ENCODE measurements around the gene MYO9B. TPM values are rescaled to one million over a fixed set of nuclear protein-coding genes. Genes with fewer than 3 reads are reported as not detected.

Gene MYO9B
- total RNA-seq, 1 experiment from 2014 or later = 68.3 TPM

GRCh38 chr19:17076543-17076991 lies 990 bp downstream of the MYO9B start:
- DNase-seq (peak; percentile 31), ATAC-seq (0 out of 2 replicates have a peak, but pooled peaks have one; percentile 1)
- Histone ChIP-seq H3K9me2 (replicated peaks; ENCODE audit: low read length) (no peaks in the 10 kb centered on the region), H3K36me3 (ENCODE audit: low read depth, low read length) (peaks cover 11% of the 10 kb centered on the region; the same call in 1 of the 2 replicates), H4K20me1 (ENCODE audit: low read length) (peaks cover 10% of the 10 kb centered on the region; the same call in 1 of the 2 replicates), H3K9ac (ENCODE audit: low read length) (peak overlapping the region; percentile 88), H3K27ac (ENCODE audit: low read length) (0 out of 2 replicates have a peak overlapping the region, but pooled peaks have one; percentile 6), H3K27me3 (ENCODE audit: low read length) (no peaks in the 10 kb centered on the region), H2AFZ (ENCODE audit: low read length) (peak overlapping the region; percentile 65; the same call in 1 of the 2 replicates), H3K4me1 (ENCODE audit: insufficient read depth, low read length) (peaks cover 32% of the 10 kb centered on the region), H3K79me2 (ENCODE audit: low read length) (peaks cover 86% of the 10 kb centered on the region), H3K4me3 (ENCODE audit: low read length) (peak overlapping the region; percentile 91), H3K9me3 (ENCODE audit: low read length) (no peaks in the 10 kb centered on the region), H3K4me2 (ENCODE audit: low read length) (peak overlapping the region; percentile 90), H3F3A (ENCODE audit: low read length, unreplicated experiment) (no peaks in the 10 kb centered on the region)
- POLR2A ChIA-PET (ENCODE audit: unreplicated experiment) = no interaction called here
- TSS peak; percentile 28 for BruUV-seq (replicated peaks)
- intact Hi-C loops (cut with micrococcal nuclease) = no loop called here
- CTCF ChIA-PET = interaction anchor here (0.6 kb wide), 1 partner anchor 137 kb away, joined by 6 read pairs; no protein-coding TSS in a partner anchor
- no peak for TF ChIP-seq EZH2 (IDR thresholded peaks at IDR 0.05; ENCODE audit: low read length, unreplicated experiment)
- no peak for TF ChIP-seq EZH2phosphoT487 (IDR thresholded peaks at IDR 0.05; ENCODE audit: borderline replicate concordance, low read length)
- no peak for TF ChIP-seq CTCF (conservative IDR thresholded peaks at IDR 0.05; ENCODE audit: low read depth, low read length)

GRCh38 chr19:17077447-17078028 lies 2.0 kb downstream of the MYO9B start:
- H3K79me2 ChIP-seq (ENCODE audit: low read length) = peaks cover 88% of the 10 kb centered on the region
- no peak overlapping the region for H3K27ac ChIP-seq (ENCODE audit: low read length)
- POLR2A ChIA-PET (ENCODE audit: unreplicated experiment) = no interaction called here
- H3K9me3 ChIP-seq (ENCODE audit: low read length) = no peaks in the 10 kb centered on the region
- peak overlapping the region; percentile 90 for H3K4me2 ChIP-seq (ENCODE audit: low read length)
- peaks cover 4% of the 10 kb centered on the region; the same call in 1 of the 2 replicates for H3K36me3 ChIP-seq (ENCODE audit: low read depth, low read length)
- no TSS peak for BruUV-seq (replicated peaks)
- no peaks in the 10 kb centered on the region for H3K9me2 ChIP-seq (replicated peaks; ENCODE audit: low read length)
- intact Hi-C loops (cut with micrococcal nuclease) = no loop called here
- no peaks in the 10 kb centered on the region for H3F3A ChIP-seq (ENCODE audit: low read length, unreplicated experiment)
- no peak overlapping the region for H3K9ac ChIP-seq (ENCODE audit: low read length)
- H3K4me1 ChIP-seq (ENCODE audit: insufficient read depth, low read length) = peaks cover 32% of the 10 kb centered on the region
- CTCF ChIA-PET = no interaction called here
- no peak for ATAC-seq
- no peak overlapping the region for H2AFZ ChIP-seq (ENCODE audit: low read length)
- H3K27me3 ChIP-seq (ENCODE audit: low read length) = no peaks in the 10 kb centered on the region
- peak overlapping the region; percentile 91 for H3K4me3 ChIP-seq (ENCODE audit: low read length)
- DNase-seq = no peak
- TF ChIP-seq EZH2 (IDR thresholded peaks at IDR 0.05; ENCODE audit: low read length, unreplicated experiment) (no peak), EZH2phosphoT487 (IDR thresholded peaks at IDR 0.05; ENCODE audit: borderline replicate concordance, low read length) (no peak), CTCF (conservative IDR thresholded peaks at IDR 0.05; ENCODE audit: low read depth, low read length) (no peak)
- H4K20me1 ChIP-seq (ENCODE audit: low read length) = peaks cover 16% of the 10 kb centered on the region; the same call in 1 of the 2 replicates
